ENCODE measurements around the gene SPNS2.

Gene SPNS2

GRCh38 chr17:4538236-4539002, 39.7 kb downstream of the SPNS2 start:
- no peak for TF ChIP-seq CTCF (conservative IDR thresholded peaks at IDR 0.05)
- no peak overlapping the region for H3K27ac ChIP-seq

GRCh38 chr17:4539025-4539424, 40.3 kb downstream of the SPNS2 start:
- H3K27ac ChIP-seq = no peak overlapping the region
- TF ChIP-seq CTCF (conservative IDR thresholded peaks at IDR 0.05) = no peak

- TF ChIP-seq CTCF (conservative IDR thresholded peaks at IDR 0.05) = no peak
- H3K27ac ChIP-seq = no peak overlapping the region
These were observed 41.0 kb downstream of the SPNS2 start for GRCh38 chr17:4539576-4540223.

- 0 out of 2 replicates have a peak, but pooled peaks have one; percentile 10 for TF ChIP-seq CTCF (conservative IDR thresholded peaks at IDR 0.05)
- no peak overlapping the region for H3K27ac ChIP-seq
These were observed 41.6 kb downstream of the SPNS2 start for GRCh38 chr17:4540224-4540651.

GRCh38 chr17:4540687-4541327, 42.1 kb downstream of the SPNS2 start:
- no peak for TF ChIP-seq CTCF (conservative IDR thresholded peaks at IDR 0.05)
- H3K27ac ChIP-seq = no peak overlapping the region

- no peak overlapping the region for H3K27ac ChIP-seq
- no peak for TF ChIP-seq CTCF (conservative IDR thresholded peaks at IDR 0.05)
These were observed 42.8 kb downstream of the SPNS2 start for GRCh38 chr17:4541328-4542002.

Data from VCaP (cell line).